HEK293 (cell line): ENCODE measurements around the gene UCP2.

Experiments
- ZNF26 ChIP-seq: fragments of 450-650 bp; formaldehyde crosslinking; IDR thresholded peaks from 2 replicates; pipeline ENCODE4 v1.5.1; 2016; ENCODE audit warnings: missing biosample characterization, missing genetic modification characterization
- ZNF449 ChIP-seq: fragments of 450-650 bp; formaldehyde crosslinking; IDR thresholded peaks from 2 replicates; pipeline ENCODE4 v1.5.1; 2017; ENCODE audit warnings: missing biosample characterization, mild to moderate bottlenecking, missing genetic modification characterization, moderate library complexity
- ZNF473 ChIP-seq: fragments of 450-650 bp; formaldehyde crosslinking; IDR thresholded peaks from 2 replicates; pipeline ENCODE4 v1.5.1; 2017; ENCODE audit warnings: missing biosample characterization, missing genetic modification characterization
- ZNF670 ChIP-seq: fragments of 450-650 bp; formaldehyde crosslinking; IDR thresholded peaks from 2 replicates; pipeline ENCODE4 v1.5.1; 2016; ENCODE audit warnings: missing biosample characterization, missing genetic modification characterization, low read depth
- ZNF707 ChIP-seq: fragments of 450-650 bp; formaldehyde crosslinking; IDR thresholded peaks from 2 replicates; pipeline ENCODE4 v1.5.1; 2016; ENCODE audit warnings: missing biosample characterization, missing genetic modification characterization
- TF ChIP-seq, protein P1 (sequence below): fragments of 450-650 bp; formaldehyde crosslinking; IDR thresholded peaks from 2 replicates; pipeline ENCODE4 v1.5.1; 2016; ENCODE audit warnings: missing biosample characterization, missing genetic modification characterization
- TF ChIP-seq, protein P2 (sequence below): fragments of 450-650 bp; IDR thresholded peaks from 2 replicates; pipeline ENCODE4 v1.5.1; 2018; ENCODE audit warnings: missing biosample characterization, mild to moderate bottlenecking, missing genetic modification characterization

DNA sequence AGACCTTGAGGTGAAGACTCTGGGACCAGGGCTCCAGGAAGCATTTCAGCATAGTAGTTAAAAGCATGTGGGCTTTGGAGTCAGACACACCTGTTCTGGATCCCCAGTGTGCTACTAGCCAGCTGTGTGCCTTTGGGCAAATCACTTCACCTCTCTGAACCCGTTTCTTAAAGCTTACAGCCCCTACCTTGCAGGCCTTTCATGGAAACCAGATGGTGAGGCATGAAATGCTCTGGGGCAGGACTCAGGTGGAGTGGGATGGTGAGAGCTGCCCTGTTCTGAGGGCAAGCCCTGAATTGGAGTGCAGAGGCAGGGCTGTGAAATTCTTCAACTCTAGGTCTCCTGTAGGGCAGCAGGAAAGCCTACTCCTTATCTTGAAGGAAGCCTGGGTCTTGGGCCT is 10.5 kb downstream of the UCP2 start:
- TF ChIP-seq, protein P1, sequence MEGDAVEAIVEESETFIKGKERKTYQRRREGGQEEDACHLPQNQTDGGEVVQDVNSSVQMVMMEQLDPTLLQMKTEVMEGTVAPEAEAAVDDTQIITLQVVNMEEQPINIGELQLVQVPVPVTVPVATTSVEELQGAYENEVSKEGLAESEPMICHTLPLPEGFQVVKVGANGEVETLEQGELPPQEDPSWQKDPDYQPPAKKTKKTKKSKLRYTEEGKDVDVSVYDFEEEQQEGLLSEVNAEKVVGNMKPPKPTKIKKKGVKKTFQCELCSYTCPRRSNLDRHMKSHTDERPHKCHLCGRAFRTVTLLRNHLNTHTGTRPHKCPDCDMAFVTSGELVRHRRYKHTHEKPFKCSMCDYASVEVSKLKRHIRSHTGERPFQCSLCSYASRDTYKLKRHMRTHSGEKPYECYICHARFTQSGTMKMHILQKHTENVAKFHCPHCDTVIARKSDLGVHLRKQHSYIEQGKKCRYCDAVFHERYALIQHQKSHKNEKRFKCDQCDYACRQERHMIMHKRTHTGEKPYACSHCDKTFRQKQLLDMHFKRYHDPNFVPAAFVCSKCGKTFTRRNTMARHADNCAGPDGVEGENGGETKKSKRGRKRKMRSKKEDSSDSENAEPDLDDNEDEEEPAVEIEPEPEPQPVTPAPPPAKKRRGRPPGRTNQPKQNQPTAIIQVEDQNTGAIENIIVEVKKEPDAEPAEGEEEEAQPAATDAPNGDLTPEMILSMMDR (tag by site-specific recombination): no peak
- TF ChIP-seq ZNF449 (tag by site-specific recombination): no peak
- no peak for TF ChIP-seq ZNF26
- TF ChIP-seq ZNF707: no peak
- no peak for TF ChIP-seq ZNF670
- no peak for TF ChIP-seq ZNF473 (tag by site-specific recombination)
- TF ChIP-seq, protein P2, sequence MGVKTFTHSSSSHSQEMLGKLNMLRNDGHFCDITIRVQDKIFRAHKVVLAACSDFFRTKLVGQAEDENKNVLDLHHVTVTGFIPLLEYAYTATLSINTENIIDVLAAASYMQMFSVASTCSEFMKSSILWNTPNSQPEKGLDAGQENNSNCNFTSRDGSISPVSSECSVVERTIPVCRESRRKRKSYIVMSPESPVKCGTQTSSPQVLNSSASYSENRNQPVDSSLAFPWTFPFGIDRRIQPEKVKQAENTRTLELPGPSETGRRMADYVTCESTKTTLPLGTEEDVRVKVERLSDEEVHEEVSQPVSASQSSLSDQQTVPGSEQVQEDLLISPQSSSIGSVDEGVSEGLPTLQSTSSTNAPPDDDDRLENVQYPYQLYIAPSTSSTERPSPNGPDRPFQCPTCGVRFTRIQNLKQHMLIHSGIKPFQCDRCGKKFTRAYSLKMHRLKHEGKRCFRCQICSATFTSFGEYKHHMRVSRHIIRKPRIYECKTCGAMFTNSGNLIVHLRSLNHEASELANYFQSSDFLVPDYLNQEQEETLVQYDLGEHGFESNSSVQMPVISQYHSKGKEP: no peak
